ENCODE data around the gene CSNK1E.

Gene CSNK1E

DNA sequence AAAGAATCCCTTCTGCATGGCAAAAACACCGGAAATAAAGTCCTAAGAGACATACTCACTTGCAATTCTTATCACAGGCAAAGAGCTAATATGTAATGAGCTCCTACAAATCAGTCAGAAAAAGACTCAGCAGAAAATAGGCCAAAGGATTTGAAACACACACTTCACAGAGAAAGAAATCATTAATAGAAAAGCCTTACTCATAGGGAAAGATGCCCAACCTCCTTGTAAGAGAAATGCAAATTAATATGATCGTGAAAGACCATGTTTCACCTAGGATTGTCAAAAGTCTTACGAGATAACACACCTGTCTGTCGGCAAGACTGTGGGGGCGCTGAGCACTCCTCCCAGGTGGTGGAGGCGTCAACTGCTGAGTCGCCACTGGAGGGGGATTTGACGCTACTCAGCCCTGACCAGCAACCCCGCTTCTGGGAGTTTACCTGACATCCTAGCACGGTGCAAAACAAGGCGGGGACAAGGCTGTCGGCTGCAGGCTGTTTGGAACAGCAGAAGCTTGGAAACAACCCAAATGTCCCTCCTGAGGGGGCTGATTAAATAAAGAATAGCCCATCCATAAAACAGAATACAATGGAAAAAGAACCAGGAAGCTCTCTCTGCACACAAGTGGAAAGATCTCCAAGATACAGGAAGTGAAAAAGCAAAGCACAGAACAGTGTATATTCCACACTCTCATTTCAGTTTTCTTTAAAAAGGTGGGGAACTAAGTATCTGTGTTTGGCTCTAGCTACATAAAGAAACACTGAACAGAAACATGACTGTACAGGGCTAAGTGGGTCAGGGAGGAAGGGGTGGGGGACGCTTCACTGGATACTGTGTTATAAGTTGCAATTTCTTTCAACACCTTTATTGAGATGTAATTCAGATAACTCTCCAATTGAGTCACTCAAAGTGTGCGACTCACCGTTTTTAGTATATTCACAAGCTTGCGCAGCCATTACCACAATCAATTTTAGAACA lies 11.5 kb downstream of the CSNK1E start:
- DNase-seq (ENCODE audit: low read depth, low spot score): no peak
- H3K4me3 ChIP-seq (ENCODE audit: low read length): no peak overlapping the region
- no CpG with 5 or more reads among the region's 16 CpGs for WGBS (ENCODE audit: insufficient coverage, insufficient read length)
- H3K4me1 ChIP-seq (ENCODE audit: control insufficient read depth, insufficient read depth, low read length): peaks cover 1% of the 10 kb centered on the region; the same call in 1 of the 2 replicates
- H3K36me3 ChIP-seq (ENCODE audit: control insufficient read depth, insufficient read depth, low read length): peaks cover 46% of the 10 kb centered on the region
- no peaks in the 10 kb centered on the region for H3K27me3 ChIP-seq (ENCODE audit: control insufficient read depth, insufficient read depth, low read length)
- H3K9me3 ChIP-seq (ENCODE audit: control insufficient read depth, insufficient read depth, low read length): no peaks in the 10 kb centered on the region
- H3K27ac ChIP-seq (ENCODE audit: low read length): no peak overlapping the region

DNA sequence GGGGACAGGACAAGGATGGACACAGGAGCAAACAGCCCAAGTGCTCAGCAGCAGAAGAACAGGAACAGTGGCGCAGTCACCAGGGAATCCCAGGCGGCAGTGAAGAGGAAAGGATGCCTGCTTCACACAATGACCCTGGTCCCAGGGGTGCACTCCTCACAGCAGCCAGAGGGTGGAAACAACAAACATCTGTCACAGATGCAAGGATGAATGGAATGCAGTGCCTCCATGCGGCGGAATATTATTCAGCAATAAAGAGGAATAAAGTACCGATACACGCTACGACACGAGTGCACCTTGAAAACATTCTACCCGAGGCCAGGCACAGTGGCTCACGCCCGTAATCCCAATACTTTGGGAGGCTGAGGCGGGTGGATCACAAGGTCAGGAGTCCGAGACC lies 12.7 kb downstream of the CSNK1E start:
- Histone ChIP-seq H3K27ac (ENCODE audit: low read length) (no peak overlapping the region), H3K36me3 (ENCODE audit: control insufficient read depth, insufficient read depth, low read length) (peaks cover 53% of the 10 kb centered on the region), H3K4me3 (ENCODE audit: low read length) (no peak overlapping the region), H3K4me1 (ENCODE audit: control insufficient read depth, insufficient read depth, low read length) (no peaks in the 10 kb centered on the region; the same call in 1 of the 2 replicates), H3K9me3 (ENCODE audit: control insufficient read depth, insufficient read depth, low read length) (no peaks in the 10 kb centered on the region), H3K27me3 (ENCODE audit: control insufficient read depth, insufficient read depth, low read length) (no peaks in the 10 kb centered on the region)
- no CpG with 5 or more reads among the region's 13 CpGs for WGBS (ENCODE audit: insufficient coverage, insufficient read length)
- DNase-seq (ENCODE audit: low read depth, low spot score): no peak

DNA sequence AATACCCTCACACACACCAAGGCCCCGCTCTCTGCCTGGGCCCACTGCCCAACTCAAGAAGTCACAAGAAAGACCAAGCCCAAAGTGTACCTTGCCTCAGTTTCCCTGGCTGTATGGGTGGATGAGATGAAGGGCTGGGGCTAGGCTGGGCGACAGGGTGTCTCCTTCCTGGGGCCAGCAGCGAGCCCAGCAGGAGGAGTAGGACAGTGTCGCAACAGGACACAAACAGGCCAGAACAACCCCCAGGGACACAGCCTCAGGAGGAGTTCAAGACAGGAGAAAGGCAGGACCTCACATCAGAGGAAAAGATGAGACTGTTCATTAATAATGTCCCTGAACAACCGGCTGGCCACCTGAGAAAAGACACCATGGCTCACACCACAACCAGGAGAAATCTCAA lies 13.3 kb downstream of the CSNK1E start:
- WGBS (ENCODE audit: insufficient coverage, insufficient read length): no CpG with 5 or more reads among the region's 5 CpGs
- Histone ChIP-seq H3K4me1 (ENCODE audit: control insufficient read depth, insufficient read depth, low read length) (no peaks in the 10 kb centered on the region; the same call in 1 of the 2 replicates), H3K36me3 (ENCODE audit: control insufficient read depth, insufficient read depth, low read length) (peaks cover 55% of the 10 kb centered on the region), H3K4me3 (ENCODE audit: low read length) (no peak overlapping the region), H3K27me3 (ENCODE audit: control insufficient read depth, insufficient read depth, low read length) (no peaks in the 10 kb centered on the region), H3K27ac (ENCODE audit: low read length) (no peak overlapping the region), H3K9me3 (ENCODE audit: control insufficient read depth, insufficient read depth, low read length) (no peaks in the 10 kb centered on the region)
- DNase-seq (ENCODE audit: low read depth, low spot score): no peak

DNA sequence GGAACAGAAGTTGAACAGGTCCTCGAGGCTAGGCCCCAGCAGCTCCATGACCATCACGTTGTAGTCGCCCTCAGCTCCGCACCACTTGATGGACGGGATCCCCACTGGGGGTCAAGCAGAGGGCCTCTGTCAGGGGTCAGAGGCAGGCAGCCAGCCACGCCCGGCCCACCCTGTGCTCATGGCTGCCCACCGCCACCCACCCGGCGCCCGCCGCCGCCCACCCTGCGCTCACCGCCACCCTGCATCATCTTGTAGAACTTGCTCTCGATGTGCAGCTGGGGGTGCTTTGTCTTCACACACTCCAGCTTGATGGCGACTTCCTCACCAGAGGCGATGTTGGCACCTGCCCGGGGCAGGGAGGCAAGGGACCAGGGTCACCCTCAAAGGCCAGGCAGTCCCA lies 14.3 kb downstream of the CSNK1E start:
- no CpG with 5 or more reads among the region's 19 CpGs for WGBS (ENCODE audit: insufficient coverage, insufficient read length)
- no peak for DNase-seq (ENCODE audit: low read depth, low spot score)
- H3K9me3 ChIP-seq (ENCODE audit: control insufficient read depth, insufficient read depth, low read length): no peaks in the 10 kb centered on the region
- no peak overlapping the region for H3K4me3 ChIP-seq (ENCODE audit: low read length)
- H3K4me1 ChIP-seq (ENCODE audit: control insufficient read depth, insufficient read depth, low read length): no peaks in the 10 kb centered on the region
- H3K36me3 ChIP-seq (ENCODE audit: control insufficient read depth, insufficient read depth, low read length): peaks cover 59% of the 10 kb centered on the region
- no peaks in the 10 kb centered on the region for H3K27me3 ChIP-seq (ENCODE audit: control insufficient read depth, insufficient read depth, low read length)
- H3K27ac ChIP-seq (ENCODE audit: low read length): no peak overlapping the region

DNA sequence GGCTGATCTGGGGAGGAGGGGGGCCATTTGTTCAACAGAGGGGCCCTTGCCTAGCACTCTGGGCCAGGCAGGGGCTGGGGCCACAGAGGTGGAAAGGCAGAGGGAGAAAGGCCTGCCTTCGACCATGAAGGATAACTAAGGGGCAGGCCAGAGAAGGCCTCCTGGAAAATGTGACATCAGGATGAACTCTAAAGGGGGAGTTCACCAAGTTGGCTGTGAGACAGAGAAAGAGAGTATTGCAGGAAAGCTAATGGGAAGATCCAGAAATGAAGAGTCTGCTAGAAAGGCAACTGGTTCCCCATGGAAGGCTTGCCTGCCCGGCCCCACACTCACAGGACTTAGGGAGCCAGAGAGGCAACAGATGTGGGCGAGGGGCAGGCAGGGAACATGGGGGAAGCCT lies 16.3 kb downstream of the CSNK1E start:
- H3K27me3 ChIP-seq (ENCODE audit: control insufficient read depth, insufficient read depth, low read length): no peaks in the 10 kb centered on the region
- no CpG with 5 or more reads among the region's 3 CpGs for WGBS (ENCODE audit: insufficient coverage, insufficient read length)
- H3K4me3 ChIP-seq (ENCODE audit: low read length): no peak overlapping the region
- no peak for DNase-seq (ENCODE audit: low read depth, low spot score)
- no peaks in the 10 kb centered on the region for H3K9me3 ChIP-seq (ENCODE audit: control insufficient read depth, insufficient read depth, low read length)
- H3K27ac ChIP-seq (ENCODE audit: low read length): no peak overlapping the region
- peaks cover 78% of the 10 kb centered on the region for H3K36me3 ChIP-seq (ENCODE audit: control insufficient read depth, insufficient read depth, low read length)
- no peaks in the 10 kb centered on the region for H3K4me1 ChIP-seq (ENCODE audit: control insufficient read depth, insufficient read depth, low read length)

DNA sequence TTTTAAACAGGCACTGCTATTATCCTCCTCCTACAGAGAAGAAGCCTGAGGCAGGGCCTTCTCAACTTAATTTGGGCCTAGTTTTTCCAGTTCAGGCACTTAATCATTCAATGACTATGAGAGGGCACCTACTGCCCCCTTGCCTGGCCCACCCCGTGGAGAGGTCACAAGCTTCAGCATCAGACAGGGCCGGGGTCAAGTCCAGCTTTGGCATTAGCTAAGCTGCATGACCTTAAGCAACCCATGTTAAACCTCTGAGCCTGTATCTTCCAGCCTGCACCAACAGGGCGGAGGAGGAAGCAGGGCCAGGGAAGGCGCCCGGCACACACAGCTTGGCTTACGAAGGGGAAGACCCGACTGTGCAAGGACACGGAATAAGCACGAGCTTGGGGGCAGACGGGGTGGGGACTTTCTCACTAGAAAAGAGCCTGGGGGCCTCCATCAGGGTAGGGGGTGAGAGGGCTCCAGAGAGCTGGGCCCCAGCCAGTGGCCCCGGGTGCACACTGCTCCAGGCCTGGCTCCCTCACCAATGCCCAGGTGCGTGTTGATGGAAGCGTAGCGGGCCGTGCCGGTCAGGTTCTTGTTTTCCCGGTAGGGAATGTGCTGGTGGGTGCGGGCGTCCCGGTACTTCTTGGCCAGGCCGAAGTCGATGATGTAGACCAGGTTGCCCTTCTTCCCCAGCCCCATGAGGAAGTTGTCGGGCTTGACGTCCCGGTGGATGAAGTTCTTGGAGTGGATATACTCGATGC lies 16.9 kb downstream of the CSNK1E start:
- H3K4me1 ChIP-seq (ENCODE audit: control insufficient read depth, insufficient read depth, low read length): no peaks in the 10 kb centered on the region
- H3K36me3 ChIP-seq (ENCODE audit: control insufficient read depth, insufficient read depth, low read length): peaks cover 84% of the 10 kb centered on the region
- H3K9me3 ChIP-seq (ENCODE audit: control insufficient read depth, insufficient read depth, low read length): no peaks in the 10 kb centered on the region
- H3K27me3 ChIP-seq (ENCODE audit: control insufficient read depth, insufficient read depth, low read length): no peaks in the 10 kb centered on the region
- no peak overlapping the region for H3K4me3 ChIP-seq (ENCODE audit: low read length)
- no peak for DNase-seq (ENCODE audit: low read depth, low spot score)
- no peak overlapping the region for H3K27ac ChIP-seq (ENCODE audit: low read length)
- no CpG with 5 or more reads among the region's 26 CpGs for WGBS (ENCODE audit: insufficient coverage, insufficient read length)

DNA sequence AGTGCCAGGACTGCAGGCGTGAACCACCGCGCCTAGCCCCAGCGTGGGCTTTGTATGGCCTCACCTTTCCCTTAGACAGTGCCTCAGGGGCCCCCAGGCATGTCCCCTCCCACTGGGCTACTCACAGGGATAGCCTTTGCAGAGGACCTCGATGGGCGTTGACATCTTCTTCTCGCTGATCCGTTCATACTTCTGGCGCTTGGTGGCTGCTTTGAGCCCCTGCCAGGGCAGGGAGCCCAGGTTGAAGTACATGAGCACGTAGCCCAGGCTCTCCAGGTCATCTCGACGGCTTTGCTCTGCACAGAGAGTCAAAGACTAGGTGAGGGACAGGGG lies 17.5 kb downstream of the CSNK1E start:
- Histone ChIP-seq H3K4me1 (ENCODE audit: control insufficient read depth, insufficient read depth, low read length) (no peaks in the 10 kb centered on the region), H3K4me3 (ENCODE audit: low read length) (no peak overlapping the region), H3K27ac (ENCODE audit: low read length) (no peak overlapping the region), H3K27me3 (ENCODE audit: control insufficient read depth, insufficient read depth, low read length) (no peaks in the 10 kb centered on the region), H3K36me3 (ENCODE audit: control insufficient read depth, insufficient read depth, low read length) (peaks cover 88% of the 10 kb centered on the region), H3K9me3 (ENCODE audit: control insufficient read depth, insufficient read depth, low read length) (no peaks in the 10 kb centered on the region)
- DNase-seq (ENCODE audit: low read depth, low spot score): no peak
- WGBS (ENCODE audit: insufficient coverage, insufficient read length): no CpG with 5 or more reads among the region's 12 CpGs

DNA sequence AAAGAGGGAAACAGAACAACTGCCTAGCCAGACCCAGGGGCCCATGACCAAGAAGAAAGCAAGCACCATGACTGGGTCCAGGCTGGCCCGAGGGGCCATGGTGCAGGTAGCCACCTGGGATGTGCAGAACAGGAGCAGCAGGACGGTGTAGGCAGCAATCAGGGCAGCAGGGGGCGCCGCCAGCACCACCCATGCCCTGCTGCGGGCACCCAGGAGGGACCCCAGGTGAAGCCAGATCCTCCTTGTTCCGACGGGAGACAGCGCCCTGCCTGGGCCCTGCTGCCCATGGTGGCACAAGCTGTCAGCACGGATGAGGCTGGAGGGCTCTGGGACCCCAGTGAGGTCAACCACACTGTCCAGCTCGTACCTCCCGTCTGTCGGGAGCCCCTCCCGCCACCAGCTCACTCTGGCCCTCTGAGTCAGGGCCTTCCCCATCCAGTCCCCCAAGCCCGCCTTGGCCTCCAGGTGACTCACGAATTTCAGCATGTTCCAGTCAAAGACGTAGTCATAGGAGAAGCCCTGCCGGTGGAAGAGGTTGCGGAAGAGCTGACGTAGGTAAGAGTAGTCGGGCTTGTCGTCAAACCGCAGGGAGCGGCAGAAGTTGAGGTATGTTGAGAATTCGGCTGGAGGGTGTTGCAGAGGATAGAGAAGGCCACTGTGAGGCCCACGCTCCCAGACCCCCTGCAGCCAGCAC lies 18.8 kb downstream of the CSNK1E start:
- H3K36me3 ChIP-seq (ENCODE audit: control insufficient read depth, insufficient read depth, low read length): peaks cover 95% of the 10 kb centered on the region
- WGBS (ENCODE audit: insufficient coverage, insufficient read length): no CpG with 5 or more reads among the region's 25 CpGs
- H3K4me1 ChIP-seq (ENCODE audit: control insufficient read depth, insufficient read depth, low read length): no peaks in the 10 kb centered on the region
- no peaks in the 10 kb centered on the region for H3K27me3 ChIP-seq (ENCODE audit: control insufficient read depth, insufficient read depth, low read length)
- H3K9me3 ChIP-seq (ENCODE audit: control insufficient read depth, insufficient read depth, low read length): no peaks in the 10 kb centered on the region
- no peak for DNase-seq (ENCODE audit: low read depth, low spot score)
- H3K27ac ChIP-seq (ENCODE audit: low read length): no peak overlapping the region
- no peak overlapping the region for H3K4me3 ChIP-seq (ENCODE audit: low read length)

DNA sequence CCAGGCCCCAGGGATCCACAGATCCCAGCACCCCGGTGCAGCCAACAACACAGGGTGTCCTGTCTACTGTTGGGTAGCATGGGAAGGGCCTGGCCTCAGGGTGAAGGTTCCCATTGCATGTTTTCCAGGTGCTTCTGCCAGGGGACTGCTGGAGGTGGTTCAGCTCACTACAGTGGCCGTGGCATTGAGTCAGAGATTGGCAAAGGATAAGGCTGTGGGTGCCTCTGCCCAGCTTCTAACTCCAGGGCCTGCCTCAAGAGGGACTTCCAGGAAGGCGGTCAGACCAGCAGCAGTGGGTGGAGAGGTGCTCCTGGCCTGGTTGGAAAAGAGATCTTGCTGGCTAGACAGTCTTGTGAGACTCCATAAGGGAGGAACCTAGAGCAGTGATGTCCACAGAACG lies 20.9 kb downstream of the CSNK1E start:
- Histone ChIP-seq H3K9me3 (ENCODE audit: control insufficient read depth, insufficient read depth, low read length) (no peaks in the 10 kb centered on the region), H3K27ac (ENCODE audit: low read length) (no peak overlapping the region), H3K27me3 (ENCODE audit: control insufficient read depth, insufficient read depth, low read length) (no peaks in the 10 kb centered on the region), H3K4me3 (ENCODE audit: low read length) (no peak overlapping the region), H3K36me3 (ENCODE audit: control insufficient read depth, insufficient read depth, low read length) (peaks cover 83% of the 10 kb centered on the region), H3K4me1 (ENCODE audit: control insufficient read depth, insufficient read depth, low read length) (no peaks in the 10 kb centered on the region)
- DNase-seq (ENCODE audit: low read depth, low spot score): no peak
- no CpG with 5 or more reads among the region's 4 CpGs for WGBS (ENCODE audit: insufficient coverage, insufficient read length)

DNA sequence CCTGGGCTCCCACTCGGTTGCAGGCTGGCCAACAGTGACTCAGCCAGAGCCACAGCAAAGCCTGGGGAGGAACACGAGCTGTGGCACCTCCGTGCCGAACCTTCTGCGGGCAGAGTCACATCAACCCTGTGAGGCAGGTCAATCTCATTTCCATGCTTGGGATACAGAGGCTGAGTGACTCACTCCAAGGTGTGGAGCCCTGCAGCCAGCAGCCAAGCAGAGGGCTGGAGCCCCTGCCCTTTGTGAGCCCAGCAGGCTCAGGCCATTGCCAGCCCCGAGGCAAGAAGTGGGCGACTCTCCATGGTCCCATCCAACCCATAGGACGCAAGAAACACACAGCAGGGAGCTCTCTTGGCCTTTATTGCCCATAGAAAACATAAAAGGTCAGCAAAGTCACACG lies 21.4 kb downstream of the CSNK1E start:
- Histone ChIP-seq H3K36me3 (ENCODE audit: control insufficient read depth, insufficient read depth, low read length) (peaks cover 83% of the 10 kb centered on the region), H3K27ac (ENCODE audit: low read length) (no peak overlapping the region), H3K4me1 (ENCODE audit: control insufficient read depth, insufficient read depth, low read length) (no peaks in the 10 kb centered on the region), H3K4me3 (ENCODE audit: low read length) (no peak overlapping the region), H3K27me3 (ENCODE audit: control insufficient read depth, insufficient read depth, low read length) (no peaks in the 10 kb centered on the region), H3K9me3 (ENCODE audit: control insufficient read depth, insufficient read depth, low read length) (no peaks in the 10 kb centered on the region)
- DNase-seq (ENCODE audit: low read depth, low spot score): no peak
- WGBS (ENCODE audit: insufficient coverage, insufficient read length): no CpG with 5 or more reads among the region's 9 CpGs

All from iPS DF 6.9 (cell line).